ENCODE results near the gene COPS4.

DNA sequence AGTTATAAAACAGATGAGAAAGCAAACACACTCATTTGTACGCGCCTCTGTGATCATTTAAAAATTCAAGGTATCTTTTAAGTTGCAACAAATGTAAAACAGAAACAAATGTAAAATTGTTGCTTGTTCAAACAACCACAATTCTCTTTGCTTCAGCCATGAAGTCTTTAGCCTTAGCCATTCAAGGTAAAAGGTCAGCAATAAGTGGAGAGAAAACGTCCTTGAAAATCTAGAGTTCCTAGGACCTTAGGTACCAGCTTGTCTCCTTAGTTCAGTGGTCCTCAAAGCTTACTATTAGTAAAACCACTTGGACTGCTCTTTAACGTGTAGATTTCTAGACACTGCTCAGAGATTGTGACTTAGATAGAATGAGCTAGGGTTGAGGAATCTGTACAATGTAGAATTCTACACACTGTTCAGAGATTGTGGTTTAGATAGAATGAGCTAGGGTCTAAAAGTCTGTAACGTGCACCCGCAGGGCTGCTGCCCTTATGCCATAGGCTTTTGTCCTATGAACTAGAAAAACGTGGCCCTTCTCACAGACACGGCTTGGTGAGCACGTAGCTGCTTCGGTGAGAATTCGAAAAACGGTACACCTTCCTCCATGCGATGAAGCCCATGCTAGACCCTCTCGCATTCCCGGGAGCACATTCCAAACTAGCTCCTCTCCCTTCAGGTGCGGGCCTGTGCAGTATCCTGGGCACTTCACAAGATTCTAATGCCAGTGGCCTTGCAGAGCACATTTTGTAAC, 77.9 kb downstream of the COPS4 start:
- TF ChIP-seq, protein P1, sequence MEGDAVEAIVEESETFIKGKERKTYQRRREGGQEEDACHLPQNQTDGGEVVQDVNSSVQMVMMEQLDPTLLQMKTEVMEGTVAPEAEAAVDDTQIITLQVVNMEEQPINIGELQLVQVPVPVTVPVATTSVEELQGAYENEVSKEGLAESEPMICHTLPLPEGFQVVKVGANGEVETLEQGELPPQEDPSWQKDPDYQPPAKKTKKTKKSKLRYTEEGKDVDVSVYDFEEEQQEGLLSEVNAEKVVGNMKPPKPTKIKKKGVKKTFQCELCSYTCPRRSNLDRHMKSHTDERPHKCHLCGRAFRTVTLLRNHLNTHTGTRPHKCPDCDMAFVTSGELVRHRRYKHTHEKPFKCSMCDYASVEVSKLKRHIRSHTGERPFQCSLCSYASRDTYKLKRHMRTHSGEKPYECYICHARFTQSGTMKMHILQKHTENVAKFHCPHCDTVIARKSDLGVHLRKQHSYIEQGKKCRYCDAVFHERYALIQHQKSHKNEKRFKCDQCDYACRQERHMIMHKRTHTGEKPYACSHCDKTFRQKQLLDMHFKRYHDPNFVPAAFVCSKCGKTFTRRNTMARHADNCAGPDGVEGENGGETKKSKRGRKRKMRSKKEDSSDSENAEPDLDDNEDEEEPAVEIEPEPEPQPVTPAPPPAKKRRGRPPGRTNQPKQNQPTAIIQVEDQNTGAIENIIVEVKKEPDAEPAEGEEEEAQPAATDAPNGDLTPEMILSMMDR (conservative IDR thresholded peaks at IDR 0.05) = no peak
- TF ChIP-seq EZH2 (IDR thresholded peaks at IDR 0.05; ENCODE audit: low read depth) = no peak
